HepG2 (cell line): ENCODE data around the gene LDB3. TPM values are rescaled to one million over a fixed set of nuclear protein-coding genes. Genes with fewer than 3 reads are reported as not detected.

Source experiments
- ATAC-seq: fragments of 200-7000 bp; cut with Tn5 transposase; 3 replicates; pipeline ENCODE4 v1.9.1; 2020; ENCODE audit warnings: mild to moderate bottlenecking, moderate library complexity
- BruUV-seq: library from RNA; stranded (reverse); fragments of 400-500 nt; replicated peaks from 2 replicates; lab custom pipeline; 2021; lab: Mats Ljungman, UMichigan
- CTCF ChIA-PET: fragments of 300-600 bp; formaldehyde crosslinking; extraction: SDS; loops from one replicate; lab custom pipeline; 2021; ENCODE audit warnings: low total read pairs, inconsistent platforms, low intra/inter-chr PET ratio; lab: Yijun Ruan, JAX
- POLR2A ChIA-PET: fragments of 350-600 bp; sonication (Branson Sonifier 250); formaldehyde crosslinking; loops from one replicate; lab custom pipeline; 2020; ENCODE audit warnings: antibody characterized with exemption, inconsistent platforms; lab: Yijun Ruan, JAX
- DNase-seq: peaks from one replicate; pipeline ENCODE4 v3.0.0-alpha.2; 2015; ENCODE audit warnings: low spot score
- FAIRE-seq: peaks from 3 replicates; lab custom pipeline; 2011; peaks lifted over from hg19 to GRCh38; lab: Jason Lieb, UNC
- H2AFZ ChIP-seq: one replicate; pipeline ENCODE4 v1.6.1; 2011; ENCODE audit warnings: low read length, inconsistent platforms
- H3K27ac ChIP-seq: fragments of 300-600 bp; 3 replicates; pipeline ENCODE4 v1.8.0; 2011; ENCODE audit warnings: mixed run types, mild to moderate bottlenecking, mixed read lengths, low read length, inconsistent platforms; ENCODE audit not compliant: insufficient read depth; ENCODE audit errors: extremely low read length
- H3K27me3 ChIP-seq, 2 experiments: fragments of 200-600 bp in 1 of 2; 2 replicates in 1 of 2; 3 replicates in 1 of 2; pipeline versions ENCODE4 v1.6.0 to v1.8.0; 2011; ENCODE audit warnings: low read length in 2 of 2, mild to moderate bottlenecking in 2 of 2, moderate library complexity in 2 of 2, inconsistent platforms in 1 of 2; ENCODE audit not compliant: insufficient read depth in 2 of 2, control insufficient read depth in 1 of 2
- H3K36me3 ChIP-seq, 2 experiments: fragments of 200-600 bp in 1 of 2; replicated peaks in 1 of 2; 2 replicates in 1 of 2; 3 replicates in 1 of 2; pipeline versions ENCODE4 v1.5.1 to v1.8.0; 2011; ENCODE audit warnings: low read length in 2 of 2, inconsistent platforms in 1 of 2; ENCODE audit not compliant: insufficient read depth in 2 of 2, control insufficient read depth in 1 of 2
- H3K4me1 ChIP-seq: 2 replicates; pipeline ENCODE4 v1.5.1; 2012; ENCODE audit warnings: low read length, inconsistent platforms; ENCODE audit not compliant: insufficient read depth
- H3K4me2 ChIP-seq: 2 replicates; pipeline ENCODE4 v1.6.0; 2011; ENCODE audit warnings: low read depth, low read length, inconsistent platforms
- H3K4me3 ChIP-seq, 3 experiments: fragments of 200-600 bp in 1 of 3; sonication (generic), shearing (Covaris generic) in 1 of 3; replicated peaks in 1 of 3; 2 replicates each; pipeline ENCODE4 v1.5.1; 2011 to 2016; ENCODE audit warnings: low read length in 3 of 3, inconsistent platforms in 2 of 3, low read depth in 2 of 3, mild to moderate bottlenecking in 2 of 3, control low read depth in 1 of 3, mixed read lengths in 1 of 3; ENCODE audit not compliant: insufficient read depth in 1 of 3
- H3K79me2 ChIP-seq: one replicate; pipeline ENCODE4 v1.6.1; 2011; ENCODE audit warnings: low read length, inconsistent platforms; ENCODE audit not compliant: insufficient read depth
- H3K9ac ChIP-seq: 2 replicates; pipeline ENCODE4 v1.6.0; 2011; ENCODE audit warnings: mild to moderate bottlenecking, low read depth, low read length, inconsistent platforms; ENCODE audit not compliant: insufficient read depth
- H3K9me3 ChIP-seq: 2 replicates; pipeline ENCODE4 v1.5.1; 2012; ENCODE audit warnings: mild to moderate bottlenecking, low read length
- H4K20me1 ChIP-seq: 2 replicates; pipeline ENCODE4 v1.6.0; 2011; ENCODE audit warnings: inconsistent platforms, mild to moderate bottlenecking, low read length, moderate library complexity; ENCODE audit not compliant: insufficient read depth
- AFF4 ChIP-seq: sonication (generic); formaldehyde crosslinking; IDR thresholded peaks from 2 replicates; pipeline ENCODE4 v1.4.0; 2020; ENCODE audit warnings: missing genetic modification reagents
- ATAD3A ChIP-seq: sonication (generic); formaldehyde crosslinking; IDR thresholded peaks from 2 replicates; pipeline ENCODE4 v1.4.0; 2020; ENCODE audit warnings: missing genetic modification reagents
- HBP1 ChIP-seq: IDR thresholded peaks from 2 replicates; pipeline ENCODE4 v1.6.1; 2016; ENCODE audit warnings: low read depth, control low read depth
- IRX3 ChIP-seq: sonication (generic); formaldehyde crosslinking; IDR thresholded peaks from 2 replicates; pipeline ENCODE4 v1.8.1; 2023; ENCODE audit warnings: mild to moderate bottlenecking, low read depth, missing genetic modification reagents, borderline replicate concordance
- JDP2 ChIP-seq: sonication (generic); formaldehyde crosslinking; IDR thresholded peaks from 2 replicates; pipeline ENCODE4 v1.8.1; 2022; ENCODE audit warnings: missing genetic modification reagents, borderline replicate concordance
- NFIC ChIP-seq: IDR thresholded peaks from 2 replicates; pipeline ENCODE4 v1.6.1; 2012; ENCODE audit warnings: mild to moderate bottlenecking, low read length, inconsistent platforms
- RELA ChIP-seq: sonication (generic); formaldehyde crosslinking; IDR thresholded peaks from 2 replicates; pipeline ENCODE4 v1.4.0; 2020; ENCODE audit warnings: missing genetic modification reagents
- SIX4 ChIP-seq: sonication (generic); formaldehyde crosslinking; IDR thresholded peaks from 2 replicates; pipeline ENCODE4 v1.4.0; 2020; ENCODE audit warnings: missing genetic modification reagents
- ZKSCAN8 ChIP-seq: IDR thresholded peaks from 2 replicates; pipeline ENCODE4 v1.6.1; 2016; ENCODE audit warnings: borderline replicate concordance, missing genetic modification reagents, missing compliant biosample characterization
- ZNF496 ChIP-seq: sonication (generic); formaldehyde crosslinking; IDR thresholded peaks from 2 replicates; pipeline ENCODE4 v1.8.1; 2023; ENCODE audit warnings: mild to moderate bottlenecking, moderate library complexity, missing genetic modification reagents; ENCODE audit not compliant: insufficient replicate concordance
- ZNF598 ChIP-seq: sonication (generic); formaldehyde crosslinking; IDR thresholded peaks from 2 replicates; pipeline ENCODE4 v1.5.1; 2020; ENCODE audit warnings: mild to moderate bottlenecking, missing genetic modification reagents, borderline replicate concordance
- ZNF639 ChIP-seq: conservative IDR thresholded peaks from 2 replicates; pipeline ENCODE4 v1.6.1; 2018; ENCODE audit warnings: missing genetic modification reagents
- ZNF768 ChIP-seq: sonication (generic); formaldehyde crosslinking; IDR thresholded peaks from 2 replicates; pipeline ENCODE4 v1.4.0; 2020; ENCODE audit warnings: missing genetic modification reagents
- WGBS: methylation state at CpG from one replicate; pipeline ENCODE4 v1.1.6; 2017; ENCODE audit warnings: low lambda C conversion rate; 5-methylcytosine and 5-hydroxymethylcytosine counted together
- in situ Hi-C: cut with HindIII; loops from 2 replicates; pipeline ENCODE4 v1.10.0; 2017; ENCODE audit warnings: low pct_unique_long_range_greater_than_20kb; ENCODE audit not compliant: extremely low pct_ligation_motif_present
- intact Hi-C: fragments of 100-400 bp; cut with micrococcal nuclease; formaldehyde crosslinking; loops from one replicate; pipeline ENCODE4 v1.10.0; 2022; ENCODE audit not compliant: unreplicated experiment
- polyA plus RNA-seq, 8 experiments: library from polyadenylated mRNA; depleted of rRNA in 3 of 8; stranded (reverse) in 7 of 8; unstranded in 1 of 8; fragments of >200 nt; fragmentation: Illumina TruSeq in 4 of 8; extraction: Trizol in 4 of 8; gene quantifications; 2 replicates each; pipeline versions ENCODE4 v1.2.1 to v1.2.3, GENCODE V29; 2011 to 2016; ENCODE audit warnings: low read depth in 4 of 8, missing spikeins in 1 of 8, mixed read lengths in 1 of 8; ENCODE audit not compliant: insufficient read depth in 1 of 8
- total RNA-seq, 5 experiments: library from RNA; depleted of rRNA; stranded (reverse); fragments of >200 nt; fragmentation: Illumina TruSeq; extraction: Trizol; gene quantifications; 2 replicates each; pipeline ENCODE4 v1.2.3, GENCODE V29; 2016; ENCODE audit warnings: low read depth in 1 of 5

Gene LDB3
- total and polyA plus RNA-seq, 2 of the 13 experiments (the other 11 are each of a cell fraction or from before 2014, with no cell fraction given): not detected

GRCh38 chr10:86686972-86687371 is 18.7 kb downstream of the LDB3 start:
- TF ChIP-seq ZNF598 (CRISPR knock-in tag): no peak
- no peak for TF ChIP-seq ZNF768 (CRISPR knock-in tag)
- TF ChIP-seq IRX3: no peak
- in situ Hi-C loops: no loop called here
- Histone ChIP-seq H3K4me1 (no peaks in the 10 kb centered on the region), H3K27ac (no peak overlapping the region), H3K9ac (no peak overlapping the region), H3K79me2 (no peaks in the 10 kb centered on the region), H3K36me3 (no peaks in the 10 kb centered on the region), H3K9me3 (no peaks in the 10 kb centered on the region), H4K20me1 (no peaks in the 10 kb centered on the region), H2AFZ (no peak overlapping the region), H3K27me3 (peaks cover 7 to 54% of the 10 kb centered on the region in 2 experiments; a peak in 4 of 5 replicates), H3K4me2 (no peak overlapping the region), H3K4me3 (no peak overlapping the region)
- DNase-seq (no peak), ATAC-seq (no peak), FAIRE-seq (no peak)
- intact Hi-C loops: no loop called here
- no TSS peak for BruUV-seq
- CTCF ChIA-PET: no interaction called here
- POLR2A ChIA-PET: no interaction called here
- 52% methylated on average over 14 of the region's 19 CpGs for WGBS

DNA sequence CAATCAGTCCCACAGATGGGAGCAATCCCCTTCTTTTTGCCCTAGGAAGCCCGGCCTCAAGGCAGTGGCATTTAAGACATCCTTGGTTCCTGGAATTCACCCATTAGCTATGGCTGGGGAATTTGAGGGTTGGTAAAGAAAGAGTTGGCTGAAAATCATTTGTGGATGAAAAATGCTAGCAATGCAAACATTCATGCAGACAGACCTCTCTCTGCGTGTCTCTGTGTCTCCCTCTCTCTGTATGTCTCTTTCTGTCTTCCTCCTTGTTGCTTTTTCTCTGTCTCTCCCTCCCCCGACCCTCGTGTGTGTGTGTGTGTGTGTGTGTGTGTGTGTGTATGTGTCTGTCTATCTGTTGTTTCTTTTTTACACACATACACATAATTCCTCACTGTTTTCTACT is 19.4 kb downstream of the LDB3 start:
- ChIA-PET CTCF (interaction anchor here (1.3 to 2.1 kb wide), 3 partner anchors 212 to 273 kb away, joined by 4 to 31 read pairs (median 4); no protein-coding TSS in a partner anchor), POLR2A (no interaction called here)
- H2AFZ ChIP-seq: no peak overlapping the region
- H3K79me2 ChIP-seq: no peaks in the 10 kb centered on the region
- no peaks in the 10 kb centered on the region for H4K20me1 ChIP-seq
- no TSS peak for BruUV-seq
- 33% methylated on average over 4 of the region's 4 CpGs for WGBS
- DNase-seq (no peak), FAIRE-seq (no peak), ATAC-seq (no peak)
- H3K27me3 ChIP-seq: peaks cover 8 to 51% of the 10 kb centered on the region in 2 experiments; a peak in 4 of 5 replicates
- in situ Hi-C loops: no loop called here
- intact Hi-C loops: loop anchor here (2.0 kb wide), 1 partner anchor 211 kb away; no protein-coding TSS in a partner anchor
- no peak overlapping the region for H3K27ac ChIP-seq
- no peaks in the 10 kb centered on the region for H3K36me3 ChIP-seq
- H3K9me3 ChIP-seq: no peaks in the 10 kb centered on the region
- H3K4me1 ChIP-seq: no peaks in the 10 kb centered on the region
- H3K4me2 ChIP-seq: no peak overlapping the region
- no peak overlapping the region for H3K4me3 ChIP-seq
- no peak overlapping the region for H3K9ac ChIP-seq
- TF ChIP-seq AFF4 (CRISPR knock-in tag): no peak
- no peak for TF ChIP-seq ZNF496 (CRISPR knock-in tag)
- TF ChIP-seq ATAD3A (CRISPR knock-in tag): no peak
- no peak for TF ChIP-seq ZNF639 (CRISPR knock-in tag)
- no peak for TF ChIP-seq ZKSCAN8 (CRISPR knock-in tag)
- no peak for TF ChIP-seq NFIC
- TF ChIP-seq JDP2: no peak
- no peak for TF ChIP-seq RELA (CRISPR knock-in tag)
- no peak for TF ChIP-seq SIX4 (CRISPR knock-in tag)
- TF ChIP-seq HBP1 (CRISPR knock-in tag): no peak
